Ishikawa (cell line): Measurements from ENCODE around the gene ANKS6.

ENCODE experiments used
- CEBPB ChIP-seq: IDR thresholded peaks from 2 replicates; pipeline ENCODE4 v1.6.1; 2012
- CREB1 ChIP-seq: IDR thresholded peaks from 2 replicates; pipeline ENCODE4 v1.6.1; 2012; ENCODE audit warnings: low read depth
- FOXM1 ChIP-seq: IDR thresholded peaks from 2 replicates; pipeline ENCODE4 v1.6.1; 2012; ENCODE audit warnings: low read depth, borderline replicate concordance
- TCF12 ChIP-seq: IDR thresholded peaks from 2 replicates; pipeline ENCODE4 v1.6.1; 2012; ENCODE audit warnings: low read depth
- YY1 ChIP-seq: IDR thresholded peaks from 2 replicates; pipeline ENCODE4 v1.6.1; 2012; ENCODE audit warnings: low read depth
- TF ChIP-seq, protein P1 (sequence below): IDR thresholded peaks from 2 replicates; pipeline ENCODE4 v1.6.1; 2012; ENCODE audit warnings: low read depth, mild to moderate bottlenecking

DNA sequence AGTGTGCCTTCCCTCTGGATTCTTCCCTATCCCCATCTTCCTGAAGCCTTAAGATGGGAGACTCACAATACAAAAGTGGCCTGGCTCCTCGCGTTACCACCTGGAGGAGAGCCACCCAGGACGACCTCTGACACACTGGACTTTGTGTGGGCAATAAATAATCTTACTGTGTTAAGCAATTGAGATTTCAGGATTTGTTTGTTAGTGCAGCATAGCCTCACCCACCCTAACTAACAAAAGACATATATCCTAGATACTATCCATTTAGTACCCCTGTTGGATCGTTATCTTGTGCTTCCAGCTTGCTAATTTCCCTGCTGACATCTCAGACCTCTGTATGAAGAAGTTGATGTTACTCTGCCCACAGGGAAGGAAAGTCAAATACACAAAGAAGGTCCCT, 95.6 kb downstream of the ANKS6 start:
- TF ChIP-seq FOXM1, result no peak
- TF ChIP-seq CEBPB, result no peak
- no peak for TF ChIP-seq TCF12
- TF ChIP-seq, protein P1, sequence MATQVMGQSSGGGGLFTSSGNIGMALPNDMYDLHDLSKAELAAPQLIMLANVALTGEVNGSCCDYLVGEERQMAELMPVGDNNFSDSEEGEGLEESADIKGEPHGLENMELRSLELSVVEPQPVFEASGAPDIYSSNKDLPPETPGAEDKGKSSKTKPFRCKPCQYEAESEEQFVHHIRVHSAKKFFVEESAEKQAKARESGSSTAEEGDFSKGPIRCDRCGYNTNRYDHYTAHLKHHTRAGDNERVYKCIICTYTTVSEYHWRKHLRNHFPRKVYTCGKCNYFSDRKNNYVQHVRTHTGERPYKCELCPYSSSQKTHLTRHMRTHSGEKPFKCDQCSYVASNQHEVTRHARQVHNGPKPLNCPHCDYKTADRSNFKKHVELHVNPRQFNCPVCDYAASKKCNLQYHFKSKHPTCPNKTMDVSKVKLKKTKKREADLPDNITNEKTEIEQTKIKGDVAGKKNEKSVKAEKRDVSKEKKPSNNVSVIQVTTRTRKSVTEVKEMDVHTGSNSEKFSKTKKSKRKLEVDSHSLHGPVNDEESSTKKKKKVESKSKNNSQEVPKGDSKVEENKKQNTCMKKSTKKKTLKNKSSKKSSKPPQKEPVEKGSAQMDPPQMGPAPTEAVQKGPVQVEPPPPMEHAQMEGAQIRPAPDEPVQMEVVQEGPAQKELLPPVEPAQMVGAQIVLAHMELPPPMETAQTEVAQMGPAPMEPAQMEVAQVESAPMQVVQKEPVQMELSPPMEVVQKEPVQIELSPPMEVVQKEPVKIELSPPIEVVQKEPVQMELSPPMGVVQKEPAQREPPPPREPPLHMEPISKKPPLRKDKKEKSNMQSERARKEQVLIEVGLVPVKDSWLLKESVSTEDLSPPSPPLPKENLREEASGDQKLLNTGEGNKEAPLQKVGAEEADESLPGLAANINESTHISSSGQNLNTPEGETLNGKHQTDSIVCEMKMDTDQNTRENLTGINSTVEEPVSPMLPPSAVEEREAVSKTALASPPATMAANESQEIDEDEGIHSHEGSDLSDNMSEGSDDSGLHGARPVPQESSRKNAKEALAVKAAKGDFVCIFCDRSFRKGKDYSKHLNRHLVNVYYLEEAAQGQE, result no peak
- TF ChIP-seq CREB1, result no peak
- TF ChIP-seq YY1, result no peak
